ENCODE results near the gene RAD51B.

DNA sequence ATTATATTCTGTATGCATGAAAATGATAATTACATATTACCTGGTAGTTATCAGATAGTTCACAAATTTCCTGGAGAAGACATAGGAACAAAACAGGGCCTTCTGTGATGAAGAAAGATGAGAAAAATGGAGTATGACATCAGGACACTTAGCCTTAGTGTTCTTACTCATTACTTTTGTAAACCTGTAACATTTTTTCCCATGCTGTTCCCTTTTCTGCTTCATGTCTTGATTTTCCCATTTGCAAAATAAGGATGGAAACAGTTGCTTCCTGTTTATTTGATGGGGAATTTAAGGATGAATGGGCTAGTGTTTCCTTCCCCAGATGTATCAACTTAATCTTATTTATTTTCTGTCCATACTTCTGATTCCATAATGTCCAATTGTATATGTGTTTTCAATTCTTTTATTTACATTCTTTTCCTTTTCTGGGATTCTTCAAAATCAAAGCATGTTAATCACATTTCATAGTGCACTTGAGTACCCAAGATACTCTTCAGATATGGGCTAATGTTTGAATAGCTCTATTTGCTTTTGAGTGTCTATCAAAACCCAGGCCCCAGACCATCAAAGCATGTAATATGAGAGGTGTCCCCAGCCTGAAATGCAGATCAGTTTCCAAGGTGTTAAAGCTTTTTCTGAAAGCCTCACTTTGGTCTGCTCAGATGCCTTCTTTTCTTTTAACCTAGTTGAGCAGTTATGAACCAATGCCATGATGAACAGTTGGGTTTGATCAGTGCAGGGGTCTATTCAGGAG, 260.5 kb downstream of the RAD51B start:
- TF ChIP-seq, protein P1, sequence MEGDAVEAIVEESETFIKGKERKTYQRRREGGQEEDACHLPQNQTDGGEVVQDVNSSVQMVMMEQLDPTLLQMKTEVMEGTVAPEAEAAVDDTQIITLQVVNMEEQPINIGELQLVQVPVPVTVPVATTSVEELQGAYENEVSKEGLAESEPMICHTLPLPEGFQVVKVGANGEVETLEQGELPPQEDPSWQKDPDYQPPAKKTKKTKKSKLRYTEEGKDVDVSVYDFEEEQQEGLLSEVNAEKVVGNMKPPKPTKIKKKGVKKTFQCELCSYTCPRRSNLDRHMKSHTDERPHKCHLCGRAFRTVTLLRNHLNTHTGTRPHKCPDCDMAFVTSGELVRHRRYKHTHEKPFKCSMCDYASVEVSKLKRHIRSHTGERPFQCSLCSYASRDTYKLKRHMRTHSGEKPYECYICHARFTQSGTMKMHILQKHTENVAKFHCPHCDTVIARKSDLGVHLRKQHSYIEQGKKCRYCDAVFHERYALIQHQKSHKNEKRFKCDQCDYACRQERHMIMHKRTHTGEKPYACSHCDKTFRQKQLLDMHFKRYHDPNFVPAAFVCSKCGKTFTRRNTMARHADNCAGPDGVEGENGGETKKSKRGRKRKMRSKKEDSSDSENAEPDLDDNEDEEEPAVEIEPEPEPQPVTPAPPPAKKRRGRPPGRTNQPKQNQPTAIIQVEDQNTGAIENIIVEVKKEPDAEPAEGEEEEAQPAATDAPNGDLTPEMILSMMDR (IDR thresholded peaks at IDR 0.05): no peak
- TF ChIP-seq EP300 (IDR thresholded peaks at IDR 0.05): no peak
- TF ChIP-seq POLR2A (IDR thresholded peaks at IDR 0.05): no peak

All from ovary (tissue), 3 donors.